Left ventricle myocardium inferior (tissue), 1 donor: Measurements from ENCODE around the gene PDE4B. TPM values are rescaled to one million over a fixed set of nuclear protein-coding genes. Genes with fewer than 3 reads are reported as not detected.

Source experiments
- DNase-seq: peaks from one replicate; pipeline ENCODE4 v3.0.0-alpha.2; 2020
- H3K27ac ChIP-seq: fragments of 200-600 bp; replicated peaks from 2 replicates; pipeline ENCODE4 v1.8.0; 2021
- H3K27me3 ChIP-seq: fragments of 200-600 bp; 2 replicates; pipeline ENCODE4 v1.8.0; 2021; ENCODE audit warnings: low read depth
- H3K36me3 ChIP-seq: fragments of 200-600 bp; 2 replicates; pipeline ENCODE4 v1.8.0; 2021
- H3K4me1 ChIP-seq: fragments of 200-600 bp; 2 replicates; pipeline ENCODE4 v1.8.0; 2021
- H3K4me3 ChIP-seq: fragments of 200-600 bp; 2 replicates; pipeline ENCODE4 v1.8.0; 2021; ENCODE audit warnings: mild to moderate bottlenecking, moderate library complexity
- H3K9me3 ChIP-seq: fragments of 200-600 bp; replicated peaks from 2 replicates; pipeline ENCODE4 v1.8.0; 2021
- intact Hi-C: fragments of 100-400 bp; cut with micrococcal nuclease; formaldehyde crosslinking; loops from one replicate; pipeline ENCODE4 v1.11.0; 2022
- total RNA-seq: library from RNA; stranded (reverse); fragmentation: NEBNext Ultra II Directional; extraction: Animal tissue kit (Norgen Biotek cat#: 25700); gene quantifications from one replicate; pipeline ENCODE4 v1.2.1, GENCODE V29; 2021
- TF ChIP-seq, protein P1 (sequence below): fragments of 200-600 bp; IDR thresholded peaks from 2 replicates; pipeline ENCODE4 v1.8.0; 2021; ENCODE audit warnings: antibody characterized with exemption, mild to moderate bottlenecking, borderline replicate concordance
- donor health status: DM: no; HTN: yes; CAD: no; lungs with severe emphysema.

The PDE4B gene
- total RNA-seq, 1 donor from 2014 or later = 3.5 TPM

DNA sequence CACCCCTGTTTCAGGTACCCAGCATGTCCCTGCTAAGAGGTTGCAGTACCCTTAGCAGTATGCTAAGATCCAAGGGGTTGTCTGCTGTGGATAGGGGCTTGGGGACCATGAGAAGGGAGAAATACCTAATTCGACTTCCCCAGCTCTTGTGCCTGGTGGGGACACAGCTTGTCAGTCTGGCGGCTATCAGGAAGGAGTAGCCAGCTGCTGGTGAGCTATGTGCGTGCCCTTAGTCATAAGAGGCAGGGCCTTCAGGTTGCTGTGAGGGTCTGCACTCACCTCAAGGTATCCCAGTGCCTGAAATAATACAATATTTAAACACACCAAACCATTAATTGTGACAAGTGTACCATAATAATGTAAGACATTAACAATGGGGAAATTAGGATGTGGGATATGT is 536.2 kb downstream of the PDE4B start:
- H3K9me3 ChIP-seq = no peaks in the 10 kb centered on the region
- H3K27ac ChIP-seq = no peak overlapping the region
- no peaks in the 10 kb centered on the region for H3K36me3 ChIP-seq
- TF ChIP-seq, protein P1, sequence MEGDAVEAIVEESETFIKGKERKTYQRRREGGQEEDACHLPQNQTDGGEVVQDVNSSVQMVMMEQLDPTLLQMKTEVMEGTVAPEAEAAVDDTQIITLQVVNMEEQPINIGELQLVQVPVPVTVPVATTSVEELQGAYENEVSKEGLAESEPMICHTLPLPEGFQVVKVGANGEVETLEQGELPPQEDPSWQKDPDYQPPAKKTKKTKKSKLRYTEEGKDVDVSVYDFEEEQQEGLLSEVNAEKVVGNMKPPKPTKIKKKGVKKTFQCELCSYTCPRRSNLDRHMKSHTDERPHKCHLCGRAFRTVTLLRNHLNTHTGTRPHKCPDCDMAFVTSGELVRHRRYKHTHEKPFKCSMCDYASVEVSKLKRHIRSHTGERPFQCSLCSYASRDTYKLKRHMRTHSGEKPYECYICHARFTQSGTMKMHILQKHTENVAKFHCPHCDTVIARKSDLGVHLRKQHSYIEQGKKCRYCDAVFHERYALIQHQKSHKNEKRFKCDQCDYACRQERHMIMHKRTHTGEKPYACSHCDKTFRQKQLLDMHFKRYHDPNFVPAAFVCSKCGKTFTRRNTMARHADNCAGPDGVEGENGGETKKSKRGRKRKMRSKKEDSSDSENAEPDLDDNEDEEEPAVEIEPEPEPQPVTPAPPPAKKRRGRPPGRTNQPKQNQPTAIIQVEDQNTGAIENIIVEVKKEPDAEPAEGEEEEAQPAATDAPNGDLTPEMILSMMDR = no peak
- H3K27me3 ChIP-seq = no peaks in the 10 kb centered on the region
- intact Hi-C loops = no loop called here
- H3K4me3 ChIP-seq = no peak overlapping the region
- H3K4me1 ChIP-seq = peaks cover 35% of the 10 kb centered on the region
- no peak for DNase-seq

DNA sequence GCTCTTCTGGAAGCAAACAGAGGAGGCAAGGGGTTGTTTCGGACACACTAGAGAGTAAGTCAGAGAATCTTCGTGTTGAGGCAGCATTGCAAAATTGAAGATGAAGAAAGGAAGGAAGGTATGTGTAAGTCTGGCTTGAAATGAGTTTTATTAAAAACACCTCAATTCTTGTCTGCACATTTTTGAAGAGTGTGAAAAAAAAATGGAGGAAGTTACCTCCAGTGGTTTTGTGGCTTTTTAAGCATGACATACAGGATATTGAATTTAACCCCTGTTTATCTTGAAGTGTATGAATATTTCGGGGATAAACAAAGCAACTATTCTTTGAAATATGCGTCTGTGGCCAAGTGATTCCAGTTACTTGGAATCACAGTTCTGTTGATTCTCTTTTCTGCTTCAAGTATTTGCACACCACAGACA is 538.0 kb downstream of the PDE4B start:
- Histone ChIP-seq H3K27ac (peak overlapping the region; percentile 90), H3K9me3 (no peaks in the 10 kb centered on the region), H3K4me1 (peaks cover 53% of the 10 kb centered on the region), H3K27me3 (no peaks in the 10 kb centered on the region), H3K4me3 (no peak overlapping the region), H3K36me3 (no peaks in the 10 kb centered on the region)
- intact Hi-C loops = no loop called here
- no peak for DNase-seq
- TF ChIP-seq, protein P1 = no peak

DNA sequence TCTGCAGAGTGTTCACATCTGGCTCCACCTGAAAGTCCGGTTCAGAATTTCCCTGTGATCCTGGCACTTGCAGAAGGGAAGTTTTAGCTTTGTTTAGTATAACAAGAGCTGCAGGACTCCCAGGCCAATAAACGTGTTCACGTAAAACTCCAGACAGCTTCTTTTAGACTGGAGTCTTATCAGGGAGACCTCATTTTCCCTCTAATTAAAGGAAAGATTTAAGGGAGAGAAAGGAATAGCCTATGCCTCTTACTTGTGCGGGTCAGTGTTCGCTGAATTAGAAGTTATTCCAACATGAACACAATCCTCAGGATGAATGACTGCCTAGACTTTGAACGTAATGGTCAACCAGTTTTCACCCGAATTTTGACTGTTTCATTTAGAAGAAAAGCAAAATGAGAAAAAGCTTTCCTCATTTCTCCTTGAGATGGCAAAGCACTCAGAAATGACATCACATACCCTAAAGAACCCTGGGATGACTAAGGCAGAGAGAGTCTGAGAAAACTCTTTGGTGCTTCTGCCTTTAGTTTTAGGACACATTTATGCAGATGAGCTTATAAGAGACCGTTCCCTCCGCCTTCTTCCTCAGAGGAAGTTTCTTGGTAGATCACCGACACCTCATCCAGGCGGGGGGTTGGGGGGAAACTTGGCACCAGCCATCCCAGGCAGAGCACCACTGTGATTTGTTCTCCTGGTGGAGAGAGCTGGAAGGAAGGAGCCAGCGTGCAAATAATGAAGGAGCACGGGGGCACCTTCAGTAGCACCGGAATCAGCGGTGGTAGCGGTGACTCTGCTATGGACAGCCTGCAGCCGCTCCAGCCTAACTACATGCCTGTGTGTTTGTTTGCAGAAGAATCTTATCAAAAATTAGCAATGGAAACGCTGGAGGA is 539.2 kb downstream of the PDE4B start:
- peak; percentile 70 for DNase-seq
- Histone ChIP-seq H3K36me3 (no peaks in the 10 kb centered on the region), H3K27ac (peak overlapping the region; percentile 90), H3K9me3 (no peaks in the 10 kb centered on the region), H3K27me3 (no peaks in the 10 kb centered on the region), H3K4me3 (peak overlapping the region; percentile 74), H3K4me1 (peaks cover 65% of the 10 kb centered on the region)
- TF ChIP-seq, protein P1 = peak; percentile 51
- intact Hi-C loops = no loop called here

DNA sequence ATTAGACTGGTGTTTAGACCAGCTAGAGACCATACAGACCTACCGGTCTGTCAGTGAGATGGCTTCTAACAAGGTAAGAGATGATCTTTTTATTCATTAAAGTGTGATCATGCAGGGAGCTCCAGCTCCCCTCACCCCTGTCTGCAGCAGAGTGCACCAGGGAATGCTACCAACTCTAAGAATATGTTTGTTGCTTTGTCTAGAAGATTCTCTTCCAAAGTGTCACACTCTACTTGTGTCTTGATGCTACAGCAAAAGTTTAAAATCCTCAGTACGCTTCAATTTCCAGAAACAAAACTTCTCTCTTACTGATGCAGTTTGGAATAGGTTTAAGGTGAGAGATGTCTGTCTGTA is 539.8 kb downstream of the PDE4B start:
- intact Hi-C loops = no loop called here
- peak overlapping the region; percentile 74 for H3K4me3 ChIP-seq
- H3K27me3 ChIP-seq = no peaks in the 10 kb centered on the region
- TF ChIP-seq, protein P1 = no peak
- no peaks in the 10 kb centered on the region for H3K9me3 ChIP-seq
- peak overlapping the region; percentile 90 for H3K27ac ChIP-seq
- peaks cover 71% of the 10 kb centered on the region for H3K4me1 ChIP-seq
- DNase-seq = no peak
- H3K36me3 ChIP-seq = no peaks in the 10 kb centered on the region

DNA sequence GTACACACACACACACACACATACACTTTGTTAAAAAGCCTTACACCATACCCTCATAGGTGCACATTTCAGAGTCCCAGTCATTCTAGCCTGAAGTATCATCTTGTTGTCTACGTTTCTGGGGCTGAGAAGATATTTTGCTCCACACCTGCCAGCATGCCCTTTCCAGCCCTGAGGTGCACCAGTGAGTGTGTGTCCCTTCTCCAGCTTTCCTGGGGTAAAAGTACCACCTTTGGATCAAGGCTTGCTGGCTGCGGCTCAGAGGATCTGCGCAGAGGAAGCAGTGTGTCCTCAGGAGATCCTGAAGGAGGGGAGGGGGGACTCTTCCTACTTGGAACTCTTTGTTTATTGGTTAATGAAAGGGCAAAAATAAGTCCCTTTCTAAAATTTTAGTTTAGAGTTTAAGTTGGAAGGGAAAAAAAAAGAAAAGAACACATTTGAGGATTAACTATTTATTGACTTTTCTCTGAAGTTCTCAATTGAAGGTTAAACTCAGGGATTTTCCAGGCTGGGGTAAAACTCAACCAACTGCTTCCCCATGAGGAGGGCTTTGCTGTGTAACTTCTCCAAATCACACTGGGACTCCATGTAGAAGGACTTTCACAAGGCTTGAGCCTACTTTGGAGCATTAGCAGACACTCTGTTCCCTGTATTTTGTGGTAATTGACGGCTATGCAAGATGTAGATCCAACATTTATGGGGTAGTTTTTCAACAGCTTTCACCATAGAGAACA is 540.9 kb downstream of the PDE4B start:
- H3K27me3 ChIP-seq = no peaks in the 10 kb centered on the region
- no peaks in the 10 kb centered on the region for H3K36me3 ChIP-seq
- no peaks in the 10 kb centered on the region for H3K9me3 ChIP-seq
- peak overlapping the region; percentile 90 for H3K27ac ChIP-seq
- intact Hi-C loops = no loop called here
- peak overlapping the region; percentile 74 for H3K4me3 ChIP-seq
- peaks cover 80% of the 10 kb centered on the region for H3K4me1 ChIP-seq
- DNase-seq = peak; percentile 38
- TF ChIP-seq, protein P1 = no peak
